NOMO-1 treated with DMSO at 0.1 percent for 48 hours (cell line): ENCODE results near the gene RAB3GAP2.
A peak's percentile ranks its signal among the peaks of the same experiment; 100 is the strongest.
"Not testable (repeated sequence)": the region's sequence is repeated elsewhere in the genome, so short reads cannot be mapped to it uniquely, and the experiment has no call there.

ENCODE experiments used
- DNase-seq: peaks from one replicate; lab custom pipeline; 2025; ENCODE audit not compliant: unreplicated experiment; lab: John Stamatoyannopoulos, UW

The RAB3GAP2 gene, protein sequence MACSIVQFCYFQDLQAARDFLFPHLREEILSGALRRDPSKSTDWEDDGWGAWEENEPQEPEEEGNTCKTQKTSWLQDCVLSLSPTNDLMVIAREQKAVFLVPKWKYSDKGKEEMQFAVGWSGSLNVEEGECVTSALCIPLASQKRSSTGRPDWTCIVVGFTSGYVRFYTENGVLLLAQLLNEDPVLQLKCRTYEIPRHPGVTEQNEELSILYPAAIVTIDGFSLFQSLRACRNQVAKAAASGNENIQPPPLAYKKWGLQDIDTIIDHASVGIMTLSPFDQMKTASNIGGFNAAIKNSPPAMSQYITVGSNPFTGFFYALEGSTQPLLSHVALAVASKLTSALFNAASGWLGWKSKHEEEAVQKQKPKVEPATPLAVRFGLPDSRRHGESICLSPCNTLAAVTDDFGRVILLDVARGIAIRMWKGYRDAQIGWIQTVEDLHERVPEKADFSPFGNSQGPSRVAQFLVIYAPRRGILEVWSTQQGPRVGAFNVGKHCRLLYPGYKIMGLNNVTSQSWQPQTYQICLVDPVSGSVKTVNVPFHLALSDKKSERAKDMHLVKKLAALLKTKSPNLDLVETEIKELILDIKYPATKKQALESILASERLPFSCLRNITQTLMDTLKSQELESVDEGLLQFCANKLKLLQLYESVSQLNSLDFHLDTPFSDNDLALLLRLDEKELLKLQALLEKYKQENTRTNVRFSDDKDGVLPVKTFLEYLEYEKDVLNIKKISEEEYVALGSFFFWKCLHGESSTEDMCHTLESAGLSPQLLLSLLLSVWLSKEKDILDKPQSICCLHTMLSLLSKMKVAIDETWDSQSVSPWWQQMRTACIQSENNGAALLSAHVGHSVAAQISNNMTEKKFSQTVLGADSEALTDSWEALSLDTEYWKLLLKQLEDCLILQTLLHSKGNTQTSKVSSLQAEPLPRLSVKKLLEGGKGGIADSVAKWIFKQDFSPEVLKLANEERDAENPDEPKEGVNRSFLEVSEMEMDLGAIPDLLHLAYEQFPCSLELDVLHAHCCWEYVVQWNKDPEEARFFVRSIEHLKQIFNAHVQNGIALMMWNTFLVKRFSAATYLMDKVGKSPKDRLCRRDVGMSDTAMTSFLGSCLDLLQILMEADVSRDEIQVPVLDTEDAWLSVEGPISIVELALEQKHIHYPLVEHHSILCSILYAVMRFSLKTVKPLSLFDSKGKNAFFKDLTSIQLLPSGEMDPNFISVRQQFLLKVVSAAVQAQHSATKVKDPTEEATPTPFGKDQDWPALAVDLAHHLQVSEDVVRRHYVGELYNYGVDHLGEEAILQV (N-terminal part only)

DNA sequence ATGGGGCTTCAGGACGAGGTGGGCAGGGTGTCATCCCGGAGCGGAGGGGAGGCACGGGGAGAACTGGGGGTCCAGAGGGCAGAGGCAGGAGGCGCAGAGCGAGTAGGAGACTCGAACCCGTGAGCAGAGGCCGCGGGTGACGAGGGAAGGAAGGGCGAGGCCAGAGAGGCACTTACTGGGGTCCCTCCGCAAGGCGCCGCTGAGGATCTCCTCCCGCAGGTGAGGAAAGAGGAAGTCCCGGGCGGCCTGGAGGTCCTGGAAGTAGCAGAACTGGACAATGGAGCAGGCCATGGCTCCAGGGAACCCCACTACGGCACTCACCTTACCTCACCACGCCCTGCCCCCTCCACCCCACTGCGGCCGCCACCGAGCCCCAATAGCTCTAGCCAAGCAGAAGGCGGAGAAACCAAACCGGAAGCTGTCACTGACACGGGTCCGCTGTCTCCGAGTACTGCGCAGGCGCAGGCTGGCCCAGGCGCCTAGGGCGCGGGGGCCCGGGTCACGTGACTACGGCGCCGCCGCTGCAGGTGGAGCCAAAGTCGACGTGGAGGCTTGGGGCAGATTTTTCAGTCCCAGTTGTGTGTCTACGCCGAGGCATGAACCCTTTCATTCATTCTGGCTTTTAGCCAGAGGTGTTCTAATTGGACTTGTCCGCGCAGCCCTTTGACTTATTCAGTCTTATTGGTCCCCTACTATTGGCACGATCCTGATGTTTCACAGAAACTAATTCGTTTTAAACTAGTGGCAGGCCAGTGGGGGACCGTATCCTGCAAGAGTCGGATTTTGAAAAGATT is at the start of gene RAB3GAP2:
Gene RAB3GAP2, minus strand, starts transcription at position 407 of the 794 bp plus-strand sequence. Its CDS starts 116 bp downstream, at position 291.
- peak; percentile 91 for DNase-seq

DNA sequence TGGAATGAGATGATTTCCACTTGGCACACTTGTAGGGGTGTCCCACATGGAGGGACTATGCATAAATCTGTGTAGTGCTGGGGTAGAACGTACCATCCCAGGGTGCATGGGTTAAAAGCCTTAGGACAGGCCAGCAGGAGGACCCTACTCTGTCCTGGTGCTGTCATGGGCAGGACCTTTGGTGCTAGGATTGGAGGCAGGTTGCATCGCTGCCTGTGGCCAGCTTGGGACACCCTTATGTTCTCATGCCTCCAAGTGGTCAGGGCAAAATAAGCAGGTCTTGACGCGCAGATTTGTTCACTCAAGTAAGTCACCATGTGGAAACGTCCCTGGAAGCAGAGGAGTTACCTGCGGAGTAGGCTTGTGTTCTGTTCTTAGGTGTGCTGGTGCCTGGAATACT is 49.5 kb upstream of the RAB3GAP2 start:
- DNase-seq = no peak

DNA sequence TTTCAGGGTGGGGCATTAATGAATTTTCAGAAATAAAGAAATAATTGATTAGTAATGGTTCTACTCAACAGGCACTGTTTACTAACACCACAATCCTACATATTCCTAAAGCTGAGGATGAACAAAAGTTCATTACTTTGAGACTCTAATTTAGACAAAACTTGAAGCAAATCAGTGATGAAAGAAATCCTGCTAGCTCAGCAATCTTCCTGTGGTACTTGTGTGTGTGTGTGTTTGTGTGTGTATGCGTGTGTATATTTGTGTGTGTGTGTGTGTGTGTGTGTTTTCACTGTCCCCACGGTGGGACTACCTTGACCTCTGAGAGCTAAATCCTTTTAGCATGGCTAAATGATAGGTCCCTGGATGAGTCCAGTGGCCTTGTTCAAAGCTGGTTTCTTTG is 48.5 kb upstream of the RAB3GAP2 start:
- DNase-seq = no peak

DNA sequence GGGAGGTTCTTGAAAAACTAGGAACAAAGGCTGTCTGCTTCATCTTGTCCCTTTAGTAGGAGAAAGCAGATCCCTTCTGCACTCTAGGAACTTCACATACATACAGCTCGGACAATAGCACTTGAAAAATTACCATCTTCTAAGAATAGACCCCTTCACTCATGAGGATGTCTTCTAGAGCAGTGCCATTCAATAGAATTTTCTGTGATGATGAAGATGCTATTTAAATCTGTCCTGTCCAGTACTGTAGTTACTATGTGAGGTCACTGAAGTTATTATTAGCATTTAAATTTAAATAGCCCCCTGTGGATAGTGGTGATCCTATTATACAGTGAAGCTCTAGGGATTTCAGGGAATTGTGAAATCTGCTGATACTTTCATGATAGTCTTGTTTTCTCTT is 46.4 kb upstream of the RAB3GAP2 start:
- DNase-seq = no peak

DNA sequence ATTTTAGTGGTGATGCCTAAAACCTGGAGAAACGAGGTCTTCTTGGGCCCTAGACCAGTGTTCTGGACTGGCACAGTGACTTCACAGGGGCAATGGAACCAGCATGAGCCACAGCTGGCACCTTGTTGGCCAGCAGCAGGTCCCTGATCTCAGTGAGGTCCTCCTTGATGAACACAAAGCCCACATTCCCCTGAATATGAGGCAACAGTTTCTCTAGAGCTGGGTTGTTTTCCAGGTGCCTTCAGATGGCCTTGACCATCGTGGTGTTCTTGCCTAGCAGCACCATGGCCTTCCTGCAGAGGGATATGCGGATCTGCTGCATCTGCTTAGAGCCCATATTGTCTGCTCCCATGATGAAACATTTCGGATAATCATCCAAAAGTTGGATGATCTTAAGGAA is 44.9 kb upstream of the RAB3GAP2 start:
- DNase-seq = no peak

DNA sequence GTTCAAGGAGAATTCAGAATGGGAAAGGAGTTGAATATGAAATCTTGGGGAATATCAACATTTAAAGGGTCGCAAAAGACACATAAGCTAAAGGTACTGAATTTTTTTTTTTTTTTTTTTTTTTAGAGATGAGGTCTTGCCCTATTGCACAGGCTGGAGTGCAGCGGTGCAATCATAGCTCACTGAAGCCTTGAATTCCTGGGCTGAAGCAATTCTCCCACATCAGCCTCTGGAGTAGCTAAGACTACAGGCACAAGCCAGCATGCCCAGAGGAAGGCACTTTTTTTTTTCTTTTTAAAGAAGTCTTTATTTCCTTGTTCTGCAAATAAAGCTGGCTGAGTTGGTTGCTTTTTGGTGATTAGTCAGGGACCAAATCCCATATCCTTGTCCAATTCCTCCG is 44.1 kb upstream of the RAB3GAP2 start:
- DNase-seq = no peak

DNA sequence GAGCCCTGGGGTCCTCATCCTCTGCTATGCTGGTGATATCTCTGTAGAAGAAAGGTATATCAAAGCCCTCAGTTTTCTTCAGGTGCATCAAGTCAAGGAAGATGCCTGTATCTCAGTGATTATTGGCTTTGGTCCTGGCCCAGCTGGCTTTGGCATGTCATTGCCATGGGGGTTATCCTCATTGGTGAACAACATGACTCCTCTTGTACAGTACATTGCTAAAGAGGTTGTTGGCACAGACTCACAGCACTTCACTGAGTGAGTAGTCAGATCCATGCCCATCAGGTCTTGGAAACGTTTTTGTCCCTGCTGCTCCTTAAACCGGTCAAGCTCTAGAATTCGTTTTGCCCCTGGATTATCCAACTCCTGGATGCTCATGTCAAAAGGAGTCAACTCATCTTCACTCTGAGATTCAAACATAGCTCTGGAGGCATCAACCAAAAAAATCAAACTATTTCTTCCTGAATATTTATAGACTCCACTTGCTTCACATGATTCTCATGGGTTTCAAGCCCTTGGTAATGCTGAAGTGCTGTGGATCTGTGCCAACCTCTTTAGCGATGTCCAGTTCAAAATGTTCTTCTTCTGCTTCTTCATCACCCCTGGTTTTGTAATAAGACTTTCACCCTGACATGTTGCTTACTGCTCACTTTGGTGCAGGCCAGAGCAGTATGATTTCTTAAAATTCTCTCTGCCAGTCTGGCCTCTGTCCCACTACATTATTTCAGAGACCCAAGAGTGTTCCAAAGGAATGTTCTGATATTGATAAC is 43.0 kb upstream of the RAB3GAP2 start:
- DNase-seq = no peak

DNA sequence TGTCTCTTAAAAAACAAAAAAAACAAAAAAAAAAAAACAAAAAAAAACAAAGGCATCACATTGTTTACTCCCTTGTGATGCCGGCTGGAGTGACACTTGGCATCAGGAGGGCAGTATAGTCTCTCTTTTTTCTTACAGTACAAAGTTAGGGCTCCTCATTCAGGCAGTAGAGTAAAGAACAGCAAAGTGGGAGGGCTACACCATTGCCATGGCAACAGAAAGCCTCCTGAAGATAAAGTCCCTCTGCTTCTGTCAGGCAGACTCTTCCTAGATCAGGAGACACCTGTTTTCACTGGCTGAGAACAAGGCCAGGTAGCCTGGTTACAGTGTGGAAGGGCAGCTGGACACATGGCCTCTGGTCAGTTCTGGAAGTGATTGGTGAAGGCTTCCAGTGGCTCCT is 41.3 kb upstream of the RAB3GAP2 start:
- DNase-seq = no peak

DNA sequence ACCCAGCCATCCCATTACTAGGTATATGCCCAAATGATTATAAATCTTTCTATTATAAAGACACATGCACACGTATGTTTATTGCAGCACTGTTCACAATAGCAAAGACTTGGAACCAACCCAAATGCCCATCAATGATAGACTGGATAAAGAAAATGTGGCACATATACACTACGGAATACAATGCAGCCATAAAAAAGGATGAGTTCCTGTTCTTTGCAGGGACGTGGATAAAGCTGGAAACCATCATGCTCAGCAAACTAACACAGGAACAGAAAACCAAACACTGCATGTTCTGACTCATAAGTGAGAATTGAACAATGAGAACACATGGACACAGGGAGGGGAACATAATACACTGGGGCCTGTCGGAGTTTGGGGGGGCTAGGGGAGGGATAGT is 37.9 kb upstream of the RAB3GAP2 start:
- DNase-seq = not testable (repeated sequence)

DNA sequence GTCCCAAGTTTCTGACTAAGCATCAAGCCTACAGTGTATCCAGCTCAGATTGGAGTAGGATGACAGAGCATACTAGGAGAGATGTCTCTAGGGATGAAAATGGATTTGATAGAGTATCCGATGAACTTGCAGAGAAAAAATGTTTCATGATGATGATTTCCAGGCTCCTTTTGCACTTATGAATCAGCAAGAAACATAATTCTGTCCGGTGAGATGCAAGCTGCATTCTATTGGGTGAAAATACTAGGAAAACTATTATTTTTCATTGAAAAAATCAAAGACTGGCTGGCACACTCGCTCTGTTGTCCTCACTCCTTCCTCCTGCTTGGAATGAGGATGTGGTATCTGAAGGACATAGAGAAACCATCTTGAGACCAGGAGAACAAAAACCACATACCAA is 35.4 kb upstream of the RAB3GAP2 start:
- DNase-seq = no peak

DNA sequence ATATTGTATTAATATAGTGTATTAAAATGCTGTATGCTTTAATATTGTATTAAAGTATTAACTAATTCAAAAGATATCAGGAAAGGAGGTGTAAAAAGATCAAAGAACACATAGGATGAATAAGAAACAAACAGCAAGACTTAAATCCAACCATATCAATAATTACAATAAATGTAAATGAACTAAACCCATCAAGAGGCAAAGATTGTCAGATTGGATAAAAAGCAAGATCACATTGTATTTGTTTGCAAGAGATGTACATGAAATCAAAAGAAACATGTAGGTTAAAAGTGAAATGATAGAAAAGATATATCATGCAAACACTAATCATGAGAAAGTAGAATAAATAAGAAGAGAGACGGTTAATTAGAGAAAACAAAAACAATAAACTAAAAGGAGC is 34.1 kb upstream of the RAB3GAP2 start:
- DNase-seq = no peak

DNA sequence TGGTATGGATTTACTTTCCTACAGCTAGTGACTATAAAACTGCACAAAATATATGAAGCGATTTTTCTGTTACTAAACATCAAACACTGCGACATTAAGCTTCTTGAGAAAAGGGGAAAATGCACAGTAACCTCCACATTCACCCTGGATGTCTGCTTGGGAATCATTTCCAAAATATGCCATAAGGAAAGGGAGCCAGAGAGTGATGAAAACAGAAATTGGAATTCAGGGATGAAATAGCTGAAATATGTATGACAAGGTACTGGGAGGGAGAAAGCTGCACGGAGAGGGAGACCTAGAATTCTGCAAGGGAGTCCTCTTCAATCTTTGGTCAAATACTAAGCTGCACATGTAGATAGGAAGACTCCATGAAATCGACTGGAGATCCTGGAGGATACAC is 31.6 kb upstream of the RAB3GAP2 start:
- DNase-seq = no peak

DNA sequence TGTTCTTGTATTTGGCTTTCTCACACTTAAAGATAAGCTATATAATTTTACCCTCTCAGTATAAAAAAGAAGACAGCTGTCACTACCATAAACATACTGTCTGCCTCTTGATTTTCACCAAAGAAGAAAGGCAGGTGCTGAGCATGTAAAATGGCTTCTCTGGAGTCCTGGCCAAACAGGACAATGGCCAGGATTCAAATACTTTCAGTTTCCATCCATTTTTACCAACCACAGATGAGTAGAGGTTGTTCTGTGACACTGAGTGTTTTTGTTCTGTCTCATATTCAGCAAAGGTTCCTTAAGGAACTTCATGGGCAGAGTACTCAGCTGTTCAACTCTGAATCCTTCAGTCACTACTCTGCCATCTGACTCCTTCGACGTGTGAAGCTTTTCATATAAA is 29.4 kb upstream of the RAB3GAP2 start:
- DNase-seq = no peak

DNA sequence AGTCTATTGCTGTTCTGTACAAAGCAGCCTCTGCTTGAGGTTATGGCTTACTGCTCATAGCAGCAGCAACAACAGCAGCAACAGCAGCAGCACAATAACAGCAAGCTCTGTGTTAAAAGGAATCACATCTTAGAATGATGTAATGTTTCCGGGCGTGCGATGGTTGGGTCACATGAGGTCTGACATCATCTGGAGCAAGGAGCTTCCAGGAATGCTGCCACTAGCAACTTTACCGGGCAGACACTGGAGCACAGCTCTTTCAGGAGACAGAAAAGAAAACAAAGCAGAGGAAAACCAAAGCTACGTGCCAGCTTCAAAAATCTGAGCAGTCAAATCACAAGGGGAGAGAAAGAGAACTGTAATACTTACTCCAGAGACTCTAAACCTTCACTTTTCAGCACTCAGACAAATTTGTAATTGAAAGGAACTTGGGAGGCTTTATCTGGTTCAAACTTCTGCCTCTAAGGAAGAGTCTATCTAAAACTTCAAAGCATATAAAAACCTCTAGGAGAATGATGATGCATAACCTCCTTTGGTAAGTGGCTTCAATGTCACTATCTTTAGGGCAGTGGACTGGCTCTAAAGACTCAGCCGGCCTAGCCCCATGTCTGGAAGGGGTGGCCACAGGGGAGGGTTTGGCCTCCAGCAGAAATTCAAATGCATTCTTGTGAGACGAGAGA is 28.3 kb upstream of the RAB3GAP2 start:
- DNase-seq = no peak

DNA sequence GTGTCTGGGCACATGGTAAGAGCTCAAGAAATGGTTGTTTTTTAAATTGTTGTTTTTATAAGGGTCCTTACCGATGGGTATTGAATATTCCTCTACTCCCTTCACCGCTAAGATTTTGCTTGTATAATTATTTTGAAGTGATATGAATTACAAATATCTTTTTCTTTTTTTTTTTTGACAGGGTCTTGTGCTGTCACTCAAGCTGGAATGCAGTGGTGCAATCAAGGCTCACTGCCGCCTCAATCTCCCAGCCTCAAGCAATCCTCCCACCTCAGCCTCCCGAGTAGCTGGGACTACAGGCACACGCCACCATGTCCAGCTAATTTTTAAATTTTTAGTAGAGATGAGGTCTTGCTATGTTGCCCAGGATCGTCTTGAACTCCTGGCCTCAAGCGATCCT is 27.1 kb upstream of the RAB3GAP2 start:
- DNase-seq = no peak

DNA sequence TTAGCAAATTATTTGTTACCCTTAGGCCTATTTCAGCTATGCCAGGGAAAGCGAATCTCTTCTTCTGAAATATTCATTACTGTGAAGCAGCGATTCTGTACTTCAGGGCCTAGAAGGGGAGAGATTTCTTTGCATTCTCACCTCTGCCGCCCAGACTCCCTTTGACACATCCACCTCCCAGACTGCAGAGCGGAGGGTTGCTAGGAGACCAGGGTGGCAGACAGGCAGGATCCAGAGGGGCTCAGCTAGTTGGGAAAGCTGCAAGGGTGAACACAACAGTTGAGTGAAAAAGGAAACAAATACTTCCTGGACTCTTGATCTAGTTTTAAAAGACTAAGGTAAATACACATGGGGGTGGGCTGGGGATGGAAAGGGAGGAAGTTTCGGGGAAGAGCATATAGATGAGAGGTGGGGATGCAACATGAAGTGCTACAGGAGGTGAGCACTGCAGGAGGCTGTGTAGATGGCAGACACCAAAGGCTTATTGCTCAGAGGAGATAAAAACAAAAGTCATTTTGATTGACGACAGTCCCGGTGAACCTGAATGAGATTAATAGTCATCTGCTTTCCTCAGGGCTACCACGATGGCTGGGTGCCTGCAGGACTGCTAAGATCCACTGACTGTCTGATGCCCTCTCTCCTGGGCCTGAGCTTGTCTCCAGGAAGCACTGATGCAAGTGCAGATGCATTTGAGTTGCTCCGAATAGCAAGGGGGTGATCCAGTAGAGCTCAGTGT is 26.4 kb upstream of the RAB3GAP2 start:
- no peak for DNase-seq

DNA sequence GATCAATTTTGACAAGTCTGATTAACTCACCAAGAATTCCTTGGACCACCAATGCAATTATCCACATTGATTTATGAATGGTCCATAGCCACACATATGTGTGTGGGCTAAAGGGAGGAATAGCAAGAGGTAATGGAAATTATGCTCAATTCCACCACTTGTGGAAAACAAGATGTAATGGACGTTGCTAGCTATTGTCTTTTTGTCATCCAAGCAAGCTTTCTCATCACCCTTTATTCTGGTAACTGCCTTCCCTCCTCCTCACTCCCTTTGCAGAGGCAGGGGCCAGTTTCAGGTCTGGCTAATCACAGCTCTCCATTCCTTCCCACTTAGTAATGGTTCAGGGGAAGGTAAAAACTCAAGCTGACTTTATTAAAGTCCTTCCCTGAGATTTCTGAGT is 24.7 kb upstream of the RAB3GAP2 start:
- DNase-seq = no peak

DNA sequence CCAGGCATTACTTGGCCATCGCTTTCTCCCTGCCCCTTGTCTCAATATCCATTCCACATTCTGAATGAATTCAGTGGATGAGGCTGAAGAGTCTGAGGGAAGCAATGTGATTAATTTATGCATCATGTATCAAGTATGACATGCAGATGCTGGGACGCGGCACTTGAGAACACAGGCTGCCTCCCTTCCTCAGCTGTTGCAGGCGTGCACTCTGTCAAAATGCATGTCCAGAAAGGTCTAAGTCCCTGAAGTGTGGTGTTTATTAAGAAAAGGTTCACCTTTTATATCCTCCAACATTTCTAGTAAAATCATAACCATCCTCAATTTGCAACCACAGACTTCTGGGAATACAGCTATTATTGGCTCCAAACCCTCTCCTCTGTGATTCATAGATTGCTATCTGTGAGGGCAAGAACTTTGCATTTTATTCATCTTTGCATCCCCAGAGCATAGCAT is 22.6 kb upstream of the RAB3GAP2 start:
- DNase-seq = no peak
